NCI-H2081 (cell line): ENCODE results near the gene THUMPD2.
"Not testable (repeated sequence)": the region's sequence is repeated elsewhere in the genome, so short reads cannot be mapped to it uniquely, and the experiment has no call there.

Experiments used
- DNase-seq, 2 experiments: peaks; one replicate each; lab custom pipeline; 2025; lab: John Stamatoyannopoulos, UW

THUMPD2 gene

DNA sequence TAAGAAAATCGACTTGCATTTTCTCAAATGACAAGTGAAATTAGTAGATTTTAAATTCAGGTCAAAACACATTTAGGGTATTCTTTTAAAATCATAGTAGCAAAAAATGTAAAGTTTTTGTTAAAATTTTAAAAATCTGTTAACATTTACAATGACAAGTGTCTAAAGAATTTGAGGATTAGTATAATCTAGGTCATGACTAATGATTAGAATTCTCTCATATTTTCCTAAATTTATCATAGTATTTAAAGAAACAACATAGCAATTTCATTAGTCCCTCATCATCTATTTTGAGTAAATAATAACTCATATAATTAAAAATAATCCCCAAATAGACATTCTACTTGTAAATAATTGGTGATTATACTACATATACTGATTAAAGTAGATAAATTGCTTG lies 23.6 kb downstream of the THUMPD2 start:
- DNase-seq, result no peak

- no peak for DNase-seq
Observed at GRCh38 chr2:39743269-39743776, 35.7 kb downstream of the THUMPD2 start.

DNA sequence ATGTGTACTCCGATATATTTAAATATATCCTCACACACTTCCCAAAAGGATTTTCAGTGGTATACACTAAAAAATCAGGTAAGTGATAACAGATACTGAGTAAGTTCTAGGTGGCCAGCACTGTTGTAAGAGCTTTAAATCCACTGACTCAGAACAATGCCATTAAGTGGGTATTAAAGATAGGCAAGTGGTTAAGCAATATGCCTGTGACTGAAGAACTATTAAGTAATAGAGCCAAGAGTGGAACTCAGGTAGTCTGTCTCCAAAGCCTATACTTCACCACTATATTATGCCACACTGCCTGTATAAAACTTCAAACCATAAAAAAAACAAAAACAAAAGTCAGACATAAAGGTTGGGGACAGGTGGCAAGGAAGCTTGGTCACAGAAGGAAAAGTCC lies 37.2 kb downstream of the THUMPD2 start:
- DNase-seq, result no peak

DNA sequence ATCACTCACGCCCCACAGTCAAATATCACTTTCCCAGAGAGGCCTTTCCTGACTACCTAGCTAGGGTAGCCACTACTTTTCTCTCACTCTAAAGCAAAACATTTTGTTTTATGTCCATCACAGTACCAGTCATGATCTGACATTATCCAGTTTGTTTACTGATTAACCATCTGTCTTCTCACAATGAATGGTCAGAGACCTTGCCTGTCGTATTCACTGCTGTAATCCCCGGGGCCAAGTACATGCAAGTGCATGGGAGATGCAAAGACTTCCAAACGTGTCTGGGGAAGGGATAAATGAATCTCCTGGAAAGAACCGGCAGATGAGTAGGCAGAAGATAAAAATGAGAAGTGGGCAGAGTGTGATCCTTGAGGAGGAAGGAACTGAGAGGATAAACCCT lies 39.7 kb downstream of the THUMPD2 start:
- DNase-seq, result no peak

DNA sequence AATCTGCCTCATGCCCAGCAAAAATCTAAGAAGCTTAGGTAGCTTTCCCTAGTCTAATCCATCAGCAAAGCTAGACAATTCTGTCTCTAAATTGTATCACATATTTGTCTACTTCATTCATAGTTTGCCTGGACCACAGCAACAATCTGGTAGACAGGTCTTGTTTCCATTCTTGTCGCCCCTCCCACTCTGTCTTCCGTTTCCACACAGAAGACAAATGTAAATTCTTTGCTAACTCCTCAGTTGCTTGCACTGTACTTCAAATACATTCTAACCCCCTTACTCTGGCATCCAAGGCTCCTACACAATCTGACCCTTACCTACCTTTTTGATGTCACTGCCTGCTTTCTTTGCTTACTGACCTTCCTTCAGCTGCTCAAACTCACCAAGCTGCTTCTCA lies 40.1 kb downstream of the THUMPD2 start:
- no peak for DNase-seq

DNA sequence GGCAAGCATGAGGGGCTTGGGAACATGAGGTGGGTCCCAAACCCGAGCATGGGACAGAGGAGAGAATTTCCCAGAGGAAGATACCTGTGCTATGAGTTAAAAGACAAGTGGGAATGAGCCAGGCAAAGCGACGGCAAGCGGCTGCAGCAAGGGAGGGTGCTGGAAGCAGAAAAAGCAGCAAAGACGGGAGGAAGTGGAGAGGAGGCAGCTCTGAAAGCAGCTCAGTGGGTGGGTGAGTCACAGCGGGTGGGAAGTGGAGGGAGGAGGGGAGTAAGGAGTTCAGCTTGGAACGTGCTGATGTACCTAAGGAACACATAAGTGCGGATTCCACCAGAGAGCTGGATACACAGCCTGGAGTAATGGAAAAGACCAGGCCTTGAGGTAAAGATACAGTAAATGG lies 41.4 kb downstream of the THUMPD2 start:
- no peak for DNase-seq

DNA sequence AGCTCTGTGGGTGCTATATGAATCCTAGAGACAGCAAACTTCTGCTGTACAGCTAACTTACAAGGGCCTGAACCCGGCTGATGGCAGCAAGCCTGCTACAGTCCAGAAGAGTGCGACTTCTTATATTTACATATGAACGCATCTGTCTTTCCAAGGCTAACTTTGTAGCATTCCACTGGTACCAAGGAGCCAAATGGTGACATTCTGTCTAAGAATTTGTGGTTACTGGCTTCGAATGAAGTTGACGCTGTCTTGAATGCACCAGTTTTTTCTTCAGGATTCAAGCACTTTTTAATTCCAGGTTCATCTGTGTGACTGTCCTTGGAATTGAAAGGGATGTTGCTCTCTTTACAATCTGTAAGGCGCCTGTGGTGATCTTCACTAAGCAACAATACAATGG lies 42.4 kb downstream of the THUMPD2 start:
- no peak for DNase-seq

DNA sequence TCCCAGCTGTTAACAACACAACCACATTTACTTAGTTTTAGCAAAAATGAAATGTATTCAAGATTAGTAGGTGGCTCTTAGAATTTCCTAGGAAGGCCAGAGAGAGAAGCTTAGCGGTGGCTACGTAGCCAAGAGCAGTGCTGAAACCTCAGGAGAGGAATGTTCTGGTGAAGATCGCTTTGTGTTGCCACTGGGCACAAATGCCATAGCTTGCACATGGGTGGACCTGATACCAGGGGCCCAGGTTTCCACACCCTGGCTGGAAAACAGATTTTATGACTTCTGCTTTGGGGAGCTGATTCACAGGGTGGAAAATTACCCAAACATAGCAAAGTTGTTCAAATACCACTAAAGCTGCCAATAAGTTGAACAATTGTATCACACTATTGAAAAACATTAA lies 43.4 kb downstream of the THUMPD2 start:
- DNase-seq, result no peak

GRCh38 chr2:39734445-39734844 lies 44.6 kb downstream of the THUMPD2 start:
- no peak for DNase-seq

DNA sequence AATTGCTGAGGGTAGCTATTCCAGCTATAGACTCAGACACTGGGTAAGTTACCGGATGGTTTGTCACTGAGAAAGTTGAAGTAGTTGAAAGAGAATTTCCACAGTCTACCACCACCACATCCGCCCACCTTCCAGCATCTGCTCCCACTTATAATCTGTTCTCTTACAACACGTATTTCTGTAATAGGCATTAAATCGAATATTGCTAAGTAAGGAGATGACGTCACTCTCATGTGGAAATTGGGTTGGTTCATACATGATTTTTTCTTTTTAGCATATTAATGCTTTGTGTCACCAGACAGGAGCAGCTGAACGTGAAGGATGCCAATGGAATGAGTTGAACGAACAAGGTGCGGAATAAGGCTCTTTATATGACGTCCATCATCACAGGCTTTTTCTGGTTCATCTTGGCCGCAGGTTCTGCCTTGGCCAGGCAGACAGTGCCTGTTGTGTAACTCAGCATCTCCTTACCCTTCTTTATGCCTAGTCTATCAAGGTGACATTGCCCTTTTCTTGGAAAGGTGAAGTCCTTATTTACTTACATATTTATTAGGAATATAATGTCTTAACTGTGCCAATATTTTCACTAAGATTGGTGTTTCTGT lies 45.9 kb downstream of the THUMPD2 start:
- DNase-seq, result no peak

DNA sequence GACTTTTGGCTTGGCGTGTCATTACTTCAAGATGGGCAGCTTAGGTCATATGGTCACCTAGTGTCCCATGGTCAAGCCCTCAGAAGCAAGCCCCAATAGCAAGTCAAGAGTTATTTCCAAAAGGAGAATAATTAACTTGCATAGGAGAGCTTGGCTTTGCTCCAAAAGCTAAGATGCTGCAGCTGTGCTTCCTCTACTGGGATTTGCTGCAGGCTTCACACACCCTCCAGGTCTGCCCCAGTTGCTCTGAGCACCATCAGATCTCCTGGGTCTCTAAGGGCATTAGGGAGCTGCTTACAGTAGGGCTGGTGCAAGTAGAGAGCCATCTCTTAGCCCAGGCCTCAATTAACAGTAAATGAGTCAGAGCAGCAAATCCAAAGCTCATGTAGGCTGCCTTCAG lies 46.6 kb downstream of the THUMPD2 start:
- no peak for DNase-seq

- no peak for DNase-seq
Observed at GRCh38 chr2:39731546-39731945, 47.5 kb downstream of the THUMPD2 start.

- peak; percentile 32 to 51 for DNase-seq
Observed at GRCh38 chr2:39730685-39731302, 48.3 kb downstream of the THUMPD2 start.

- DNase-seq, result no peak
Observed at GRCh38 chr2:39730276-39730675, 48.8 kb downstream of the THUMPD2 start.

GRCh38 chr2:39728941-39729351 lies 50.1 kb downstream of the THUMPD2 start:
- peak; percentile 19 to 54 for DNase-seq

DNA sequence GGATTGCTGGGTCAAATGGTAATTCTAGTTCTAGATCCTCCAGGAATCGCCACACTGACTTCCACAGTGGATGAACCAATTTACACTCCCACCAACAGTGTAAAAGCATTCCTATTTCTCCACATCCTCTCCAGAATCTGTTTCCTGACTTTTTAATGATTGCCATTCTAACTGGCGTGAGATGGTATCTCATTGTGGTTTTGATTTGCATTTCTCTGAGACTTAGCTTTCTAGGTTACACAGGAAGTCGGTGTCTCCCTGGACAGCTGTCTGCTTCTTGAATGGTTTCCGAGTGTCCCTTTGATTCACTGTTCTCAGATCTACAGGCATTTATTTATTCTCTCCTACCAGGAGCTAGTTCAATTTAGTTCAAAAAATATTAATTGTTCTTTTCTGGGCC lies 51.0 kb downstream of the THUMPD2 start:
- not testable (repeated sequence) for DNase-seq

- no peak for DNase-seq
Observed at GRCh38 chr2:39725401-39725800, 53.7 kb downstream of the THUMPD2 start.

GRCh38 chr2:39724828-39725144 lies 54.3 kb downstream of the THUMPD2 start:
- no peak for DNase-seq

GRCh38 chr2:39723946-39724827 lies 54.9 kb downstream of the THUMPD2 start:
- no peak for DNase-seq

DNA sequence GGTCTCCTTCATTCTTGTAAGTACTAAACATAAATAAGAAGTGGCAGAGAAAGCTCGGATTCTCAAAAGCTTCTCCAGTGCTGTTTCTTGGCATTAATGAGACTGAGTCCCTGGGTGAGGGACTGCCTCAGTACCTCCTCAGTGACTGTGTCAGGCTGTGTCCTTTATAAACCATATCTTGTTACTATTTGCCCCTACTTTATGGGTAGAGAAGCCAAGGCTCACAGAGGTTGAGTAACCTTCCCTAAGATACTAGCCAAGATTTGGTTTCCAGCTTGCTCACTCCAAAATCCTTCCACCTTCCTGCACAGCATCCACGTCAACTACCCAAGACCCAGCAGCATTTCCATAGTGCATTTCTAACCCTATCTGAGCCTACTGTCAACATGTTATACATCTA lies 55.6 kb downstream of the THUMPD2 start:
- no peak for DNase-seq

GRCh38 chr2:39720970-39721369 lies 58.1 kb downstream of the THUMPD2 start:
- DNase-seq, result no peak

DNA sequence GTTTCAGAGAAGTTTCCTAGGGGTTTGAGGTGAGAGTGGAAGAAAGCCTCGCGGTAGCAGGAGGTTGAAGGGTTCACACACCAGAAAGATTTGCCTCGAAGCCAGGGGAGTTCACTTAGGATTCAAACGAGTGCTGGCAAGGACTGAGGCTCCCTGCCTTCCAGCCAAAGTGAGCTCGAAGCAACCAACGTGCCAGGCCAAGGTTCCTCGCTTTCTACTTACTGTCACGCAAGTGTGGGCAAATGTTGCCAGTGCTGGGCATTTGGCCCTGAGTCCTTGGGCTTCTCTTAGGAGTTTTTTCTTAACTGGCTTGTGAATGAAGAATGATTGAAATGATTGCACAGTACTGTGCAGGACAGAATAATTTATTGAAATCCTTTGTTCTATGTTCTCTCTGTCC lies 59.7 kb downstream of the THUMPD2 start:
- no peak for DNase-seq

DNA sequence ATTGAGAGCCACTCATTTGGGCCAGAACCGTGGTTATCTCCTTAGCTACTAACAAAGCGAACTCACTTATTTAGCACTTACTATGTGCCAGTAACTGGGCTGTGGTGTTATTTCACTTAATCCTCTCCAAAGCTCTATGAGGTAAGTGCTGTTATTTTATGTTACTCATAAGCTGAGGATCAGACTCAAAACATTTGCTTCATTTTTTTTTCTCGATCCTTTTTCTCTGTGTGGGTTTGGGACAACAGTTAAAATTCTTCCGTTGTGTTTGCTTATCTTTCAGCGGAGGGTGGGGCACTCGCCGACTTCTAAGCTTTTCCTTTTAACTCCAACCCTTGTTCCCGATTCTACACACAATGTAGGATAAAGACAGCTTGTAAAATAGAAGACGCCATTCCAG lies 60.6 kb downstream of the THUMPD2 start:
- DNase-seq, result no peak
